Endothelial cell (in vitro differentiated cells): ENCODE data around the gene DEPP1. TPM values are rescaled to one million over a fixed set of nuclear protein-coding genes. Genes with fewer than 3 reads are reported as not detected.

Experiments
- DNase-seq: peaks from one replicate; pipeline ENCODE4 v3.0.0; 2021; ENCODE audit warnings: low spot score
- H3K27ac Mint-ChIP-seq: one replicate; pipeline ENCODE4 v1.8.0; 2021; ENCODE audit warnings: mixed read lengths, inconsistent platforms; ENCODE audit not compliant: unreplicated experiment
- H3K27me3 Mint-ChIP-seq: one replicate; pipeline ENCODE4 v1.8.0; 2021; ENCODE audit warnings: mild to moderate bottlenecking, moderate library complexity, mixed read lengths, inconsistent platforms; ENCODE audit not compliant: unreplicated experiment
- H3K36me3 Mint-ChIP-seq: one replicate; pipeline ENCODE4 v1.8.0; 2021; ENCODE audit warnings: mild to moderate bottlenecking, low read depth, mixed read lengths, inconsistent platforms; ENCODE audit not compliant: unreplicated experiment
- H3K4me1 Mint-ChIP-seq: one replicate; pipeline ENCODE4 v1.8.0; 2021; ENCODE audit warnings: mild to moderate bottlenecking, mixed read lengths, inconsistent platforms; ENCODE audit not compliant: unreplicated experiment
- H3K4me3 Mint-ChIP-seq: one replicate; pipeline ENCODE4 v1.8.0; 2021; ENCODE audit warnings: mild to moderate bottlenecking, mixed read lengths, inconsistent platforms; ENCODE audit not compliant: unreplicated experiment
- H3K9me3 Mint-ChIP-seq: one replicate; pipeline ENCODE4 v1.8.0; 2021; ENCODE audit warnings: mixed read lengths, inconsistent platforms; ENCODE audit not compliant: unreplicated experiment
- total RNA-seq: library from RNA; stranded (reverse); fragmentation: NEBNext Ultra II Directional; extraction: Animal tissue kit (Norgen Biotek cat#: 25700); gene quantifications from one replicate; pipeline ENCODE4 v1.2.1, GENCODE V29; 2021; ENCODE audit not compliant: unreplicated experiment
- TF ChIP-seq, protein P1 (sequence below): fragments of 200-600 bp; sonication (generic); IDR thresholded peaks from one replicate; pipeline ENCODE4 v1.5.0; 2021; ENCODE audit warnings: antibody characterized with exemption; ENCODE audit not compliant: unreplicated experiment

Gene DEPP1
- total RNA-seq, 1 donor from 2014 or later = 22.5 TPM

DNA sequence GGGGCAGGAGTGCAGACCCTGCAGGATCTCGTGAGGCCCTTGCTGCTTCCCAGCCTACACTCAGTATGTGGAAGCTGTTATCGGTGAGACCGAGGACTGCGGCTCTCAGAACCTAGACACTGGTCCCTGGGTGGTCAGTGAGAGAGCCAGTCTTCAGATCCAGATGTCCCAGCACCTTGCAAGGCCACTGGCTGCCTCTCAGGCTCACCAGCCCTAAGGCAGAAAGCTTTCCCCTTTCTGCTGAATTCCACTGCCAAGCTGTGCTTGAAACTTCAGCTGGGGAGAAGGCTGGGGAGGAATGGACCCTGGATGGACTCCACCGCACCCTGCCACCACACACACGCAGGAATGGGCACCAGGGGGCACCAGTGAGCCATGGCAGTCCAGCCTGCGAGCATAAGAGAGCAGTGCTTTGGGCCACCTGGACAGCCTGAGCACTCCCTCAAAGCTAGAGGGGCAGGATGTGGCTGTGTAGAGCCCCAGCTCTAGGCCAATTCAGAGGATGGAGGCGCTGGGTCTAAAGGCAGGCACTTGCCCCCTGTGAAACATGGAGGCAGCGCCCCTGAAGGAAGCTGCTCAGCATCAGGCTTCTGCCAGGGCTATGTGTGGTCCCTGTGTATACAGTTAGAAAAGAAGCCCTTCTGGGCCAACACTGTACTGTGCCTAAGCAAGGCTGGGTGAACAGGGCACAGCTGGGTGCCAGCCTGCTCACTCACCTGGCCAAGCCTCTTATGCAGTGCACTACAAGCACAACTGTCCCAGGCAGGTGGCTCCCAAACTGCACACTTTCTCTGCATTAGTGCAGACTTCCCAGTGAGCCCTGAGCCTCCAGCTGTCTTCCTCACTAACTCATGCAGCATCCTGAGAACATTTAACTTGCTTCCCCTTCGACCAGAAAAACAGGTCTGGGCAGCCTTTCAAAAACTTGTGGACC is 45.8 kb downstream of the DEPP1 start:
- TF ChIP-seq, protein P1, sequence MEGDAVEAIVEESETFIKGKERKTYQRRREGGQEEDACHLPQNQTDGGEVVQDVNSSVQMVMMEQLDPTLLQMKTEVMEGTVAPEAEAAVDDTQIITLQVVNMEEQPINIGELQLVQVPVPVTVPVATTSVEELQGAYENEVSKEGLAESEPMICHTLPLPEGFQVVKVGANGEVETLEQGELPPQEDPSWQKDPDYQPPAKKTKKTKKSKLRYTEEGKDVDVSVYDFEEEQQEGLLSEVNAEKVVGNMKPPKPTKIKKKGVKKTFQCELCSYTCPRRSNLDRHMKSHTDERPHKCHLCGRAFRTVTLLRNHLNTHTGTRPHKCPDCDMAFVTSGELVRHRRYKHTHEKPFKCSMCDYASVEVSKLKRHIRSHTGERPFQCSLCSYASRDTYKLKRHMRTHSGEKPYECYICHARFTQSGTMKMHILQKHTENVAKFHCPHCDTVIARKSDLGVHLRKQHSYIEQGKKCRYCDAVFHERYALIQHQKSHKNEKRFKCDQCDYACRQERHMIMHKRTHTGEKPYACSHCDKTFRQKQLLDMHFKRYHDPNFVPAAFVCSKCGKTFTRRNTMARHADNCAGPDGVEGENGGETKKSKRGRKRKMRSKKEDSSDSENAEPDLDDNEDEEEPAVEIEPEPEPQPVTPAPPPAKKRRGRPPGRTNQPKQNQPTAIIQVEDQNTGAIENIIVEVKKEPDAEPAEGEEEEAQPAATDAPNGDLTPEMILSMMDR = peak; percentile 87
- no peaks in the 10 kb centered on the region for H3K9me3 Mint-ChIP-seq
- H3K27me3 Mint-ChIP-seq = peaks cover 2% of the 10 kb centered on the region
- H3K4me3 Mint-ChIP-seq = no peak overlapping the region
- peaks cover 8% of the 10 kb centered on the region for H3K36me3 Mint-ChIP-seq
- peaks cover 5% of the 10 kb centered on the region for H3K4me1 Mint-ChIP-seq
- H3K27ac Mint-ChIP-seq = no peak overlapping the region
- peak; percentile 97 for DNase-seq

DNA sequence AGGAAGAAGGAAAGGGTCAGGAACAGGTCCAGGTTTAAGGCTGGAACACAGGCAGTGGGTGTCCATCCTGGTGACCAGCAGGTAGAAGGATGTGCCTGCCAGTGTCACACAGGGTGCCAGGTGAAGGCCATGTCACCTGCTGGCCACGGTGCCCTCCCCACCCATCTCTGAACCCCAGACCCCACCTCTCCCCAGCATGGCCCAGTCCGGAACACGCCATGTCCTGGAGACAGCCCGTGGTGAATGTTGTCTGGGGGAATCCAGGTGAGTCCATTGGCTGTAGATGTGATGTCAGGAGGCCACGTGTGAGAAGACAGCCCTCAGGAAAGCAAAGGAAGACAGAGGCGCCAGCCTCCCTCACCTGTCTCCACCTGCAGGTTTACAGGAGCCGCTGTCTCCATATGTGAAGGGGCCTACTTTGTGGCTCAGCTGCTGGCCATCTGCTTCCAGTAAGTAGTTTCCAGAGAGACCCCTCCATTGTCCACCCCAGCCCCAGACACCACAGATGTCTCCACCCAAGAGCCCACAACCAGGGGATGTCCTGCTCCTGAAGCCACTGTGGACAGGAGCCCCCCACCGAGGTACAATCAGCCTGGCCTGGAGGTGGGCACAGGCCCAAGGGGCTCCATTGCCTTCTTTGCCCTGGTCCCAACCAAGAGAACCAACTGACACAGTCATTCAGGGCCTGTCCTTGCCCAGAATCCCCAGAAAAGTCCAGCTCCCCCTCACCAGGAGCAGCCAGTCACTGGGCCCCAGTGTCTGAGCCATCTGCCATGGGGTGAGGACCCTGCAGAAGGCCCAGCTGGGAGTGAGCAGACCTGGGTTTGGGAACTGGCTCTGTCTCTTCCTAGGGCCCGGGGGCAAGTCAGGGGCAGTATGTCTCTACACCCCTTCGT is 46.7 kb downstream of the DEPP1 start:
- Mint-ChIP-seq H3K4me1 (peaks cover 5% of the 10 kb centered on the region), H3K27me3 (peaks cover 2% of the 10 kb centered on the region), H3K4me3 (no peak overlapping the region), H3K36me3 (peaks cover 8% of the 10 kb centered on the region), H3K9me3 (no peaks in the 10 kb centered on the region), H3K27ac (no peak overlapping the region)
- TF ChIP-seq, protein P1 = no peak
- DNase-seq = no peak

DNA sequence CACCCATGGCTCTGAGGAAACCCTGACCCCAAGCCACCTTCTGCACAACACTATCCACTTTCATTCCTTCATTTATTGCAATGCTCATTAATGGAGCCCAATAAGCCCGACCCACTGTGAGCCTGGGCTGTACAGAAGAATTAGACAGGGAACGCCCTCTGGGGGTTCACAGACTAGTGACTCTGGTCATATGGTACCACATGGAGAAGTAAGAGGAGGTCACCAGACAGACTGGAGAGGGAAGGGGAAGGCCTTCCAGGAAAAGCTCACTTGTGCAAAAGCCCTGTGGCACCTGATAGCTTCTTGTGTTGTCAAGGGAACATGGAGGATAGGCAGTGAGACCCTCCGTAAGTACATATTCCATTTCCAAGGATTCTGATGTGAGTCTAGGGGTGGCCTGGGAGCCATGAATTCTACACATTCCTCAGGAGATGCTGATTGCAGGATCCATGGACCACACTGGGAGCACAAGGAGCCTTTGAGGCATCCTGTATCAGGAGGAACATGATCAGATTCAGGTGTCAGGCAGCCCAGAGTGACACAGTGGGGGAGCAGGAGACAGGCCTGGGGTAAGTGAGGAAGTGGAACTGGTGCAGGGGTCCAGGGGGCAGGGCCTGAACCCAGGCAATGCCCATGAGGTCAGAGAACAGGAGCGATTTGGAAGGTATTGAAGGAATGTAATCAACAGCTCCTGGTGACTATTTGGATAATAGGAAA is 47.5 kb downstream of the DEPP1 start:
- TF ChIP-seq, protein P1 = no peak
- no peak overlapping the region for H3K27ac Mint-ChIP-seq
- peaks cover 8% of the 10 kb centered on the region for H3K36me3 Mint-ChIP-seq
- H3K27me3 Mint-ChIP-seq = peaks cover 2% of the 10 kb centered on the region
- H3K4me1 Mint-ChIP-seq = peaks cover 5% of the 10 kb centered on the region
- no peak for DNase-seq
- no peak overlapping the region for H3K4me3 Mint-ChIP-seq
- H3K9me3 Mint-ChIP-seq = no peaks in the 10 kb centered on the region

DNA sequence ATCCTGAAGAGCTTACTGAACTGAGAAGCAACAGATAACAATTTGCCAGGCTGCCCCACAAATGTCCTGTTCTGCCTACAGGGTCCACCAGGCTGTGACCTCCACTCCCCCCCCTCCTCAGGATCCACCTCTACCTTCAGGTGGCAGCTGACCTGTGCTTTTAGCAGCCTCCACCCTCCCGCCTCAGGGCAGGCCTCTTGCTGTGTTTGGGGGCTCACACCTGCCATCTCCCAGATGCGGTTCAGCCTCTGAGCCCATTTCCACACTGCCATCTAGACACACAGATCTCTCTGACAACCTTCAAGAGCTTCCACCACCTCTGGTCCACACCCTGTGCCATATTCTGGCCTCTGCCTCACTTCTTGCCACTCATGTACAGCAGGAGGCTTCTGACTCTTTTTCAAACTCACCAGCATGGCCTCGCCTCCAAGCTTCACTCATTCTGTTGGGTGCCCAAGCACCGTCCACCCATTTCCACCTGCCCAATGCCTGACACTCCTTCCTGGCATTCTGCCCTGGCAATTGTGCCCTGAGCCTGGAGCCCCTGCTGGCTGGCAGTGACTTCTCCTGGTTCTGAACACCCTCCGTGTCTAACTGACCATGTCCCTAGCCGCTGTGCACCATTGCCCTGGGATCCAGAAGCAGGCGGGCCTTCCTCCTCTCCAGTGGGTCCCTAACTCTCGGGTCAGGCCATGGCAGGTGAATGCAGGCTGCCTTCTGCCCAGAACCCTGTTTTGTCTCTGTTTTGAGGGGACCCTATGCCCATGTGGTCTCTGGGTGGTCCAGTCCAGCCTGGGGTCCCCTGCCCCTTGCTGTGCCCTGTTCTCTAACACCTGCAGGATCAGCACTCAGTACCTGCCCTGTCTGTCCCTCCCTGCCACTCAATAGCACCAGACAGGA is 49.0 kb downstream of the DEPP1 start:
- DNase-seq = no peak
- Mint-ChIP-seq H3K27ac (no peak overlapping the region), H3K27me3 (no peaks in the 10 kb centered on the region), H3K9me3 (no peaks in the 10 kb centered on the region), H3K36me3 (peaks cover 8% of the 10 kb centered on the region), H3K4me1 (no peaks in the 10 kb centered on the region), H3K4me3 (no peak overlapping the region)
- TF ChIP-seq, protein P1 = no peak
